Adrenal gland (tissue), 12 donors: ENCODE measurements around the gene FBXL20. TPM values are rescaled to one million over a fixed set of nuclear protein-coding genes. Genes with fewer than 3 reads are reported as not detected.

Experiments
- DNase-seq, 7 donors: peaks; one replicate each; pipeline ENCODE4 v3.0.0-alpha.2; 2019 to 2020
- H3K27ac ChIP-seq, 5 donors: fragments of 200-600 bp; sonication (generic) in 4 of 5; 1 replicate in 3 of 5; 2 replicates in 2 of 5; pipeline versions ENCODE4 v1.5.1 to v1.8.0; 2016 to 2020; ENCODE audit warnings: mild to moderate bottlenecking in 1 of 5
- H3K27me3 ChIP-seq: fragments of 200-600 bp; 2 replicates; pipeline ENCODE4 v1.8.0; 2021
- H3K36me3 ChIP-seq, 2 donors: fragments of 200-600 bp; replicated peaks in 1 of 2; 1 replicate in 1 of 2; 2 replicates in 1 of 2; pipeline versions ENCODE4 v1.5.1 to v1.8.0; 2018 to 2022
- H3K4me1 ChIP-seq, 2 donors: fragments of 200-600 bp; replicated peaks in 1 of 2; 1 replicate in 1 of 2; 2 replicates in 1 of 2; pipeline versions ENCODE4 v1.5.1 to v1.8.0; 2018 to 2021
- H3K4me3 ChIP-seq, 4 donors: fragments of 200-600 bp; sonication (generic) in 3 of 4; one replicate each; pipeline ENCODE4 v1.5.1; 2016 to 2018
- H3K9me3 ChIP-seq, 3 donors: fragments of 200-600 bp; sonication (generic) in 1 of 3; replicated peaks in 1 of 3; 1 replicate in 2 of 3; 2 replicates in 1 of 3; pipeline versions ENCODE4 v1.5.1 to v1.8.0; 2016 to 2021
- POLR2A ChIP-seq, 2 donors: fragments of 450-650 bp; IDR thresholded peaks; one replicate each; pipeline ENCODE4 v1.6.1; 2017; ENCODE audit warnings: antibody characterized with exemption in 2 of 2, mild to moderate bottlenecking in 2 of 2, moderate library complexity in 1 of 2
- WGBS, 4 donors: extraction: QIAGEN DNeasy Blood & Tissue Kit in 2 of 4; methylation state at CpG; one replicate each; pipeline versions ENCODE4 v1.1.5 to v1.1.7; 2013 to 2017; 5-methylcytosine and 5-hydroxymethylcytosine counted together
- intact Hi-C, 2 donors: fragments of 100-400 bp; cut with DNase I; formaldehyde crosslinking; loops; one replicate each; pipeline versions ENCODE4 v1.14.1 to v1.15.0; 2022 to 2023
- polyA plus RNA-seq, 3 donors: library from polyadenylated mRNA; stranded (reverse); fragments of 200-250 nt in 2 of 3; fragments of 350-450 nt in 1 of 3; fragmentation: Illumina TruSeq in 1 of 3; extraction: RNeasy Lipid Tissue Mini Kit (QIAGEN cat#74804) in 1 of 3; gene quantifications; one replicate each; pipeline ENCODE4 v1.2.3, GENCODE V29; 2013 to 2014
- total RNA-seq, 9 donors: library from RNA; depleted of rRNA in 4 of 9; stranded (reverse); fragments of >200 nt in 4 of 9; fragments of 120-200 nt in 1 of 9; fragmentation: NEBNext Ultra II Directional in 1 of 9; extraction: Animal tissue kit (Norgen Biotek cat#: 25700) in 1 of 9; gene quantifications; one replicate each; pipeline versions ENCODE4 v1.1.0 to v1.2.4, GENCODE V29; 2013 to 2023
- TF ChIP-seq, protein P1 (sequence below), 6 experiments: fragments of 450-650 bp in 4 of 6; fragments of 200-600 bp in 2 of 6; sonication (generic) in 1 of 6; IDR thresholded peaks; 1 replicate in 5 of 6; 2 replicates in 1 of 6; pipeline versions ENCODE4 v1.5.1 to v1.8.0; 2016 to 2021; ENCODE audit warnings: antibody characterized with exemption in 6 of 6, mild to moderate bottlenecking in 2 of 6, moderate library complexity in 1 of 6
- donor health status: healthy with polysubstance abuse.
- donor health status: Bipolar disorder and iron deficiency.
- donor health status: DM: yes; HTN: yes; CAD: no.
- donor health status: DM: no; HTN: no; CAD: no.
- donor health status: DM: no; HTN: no; CAD: no.
- donor health status: DM: yes; HTN: yes; CAD: no.

FBXL20 gene
- total and polyA plus RNA-seq, 12 donors: 3.7 to 41.5 (median 17.3) TPM

DNA sequence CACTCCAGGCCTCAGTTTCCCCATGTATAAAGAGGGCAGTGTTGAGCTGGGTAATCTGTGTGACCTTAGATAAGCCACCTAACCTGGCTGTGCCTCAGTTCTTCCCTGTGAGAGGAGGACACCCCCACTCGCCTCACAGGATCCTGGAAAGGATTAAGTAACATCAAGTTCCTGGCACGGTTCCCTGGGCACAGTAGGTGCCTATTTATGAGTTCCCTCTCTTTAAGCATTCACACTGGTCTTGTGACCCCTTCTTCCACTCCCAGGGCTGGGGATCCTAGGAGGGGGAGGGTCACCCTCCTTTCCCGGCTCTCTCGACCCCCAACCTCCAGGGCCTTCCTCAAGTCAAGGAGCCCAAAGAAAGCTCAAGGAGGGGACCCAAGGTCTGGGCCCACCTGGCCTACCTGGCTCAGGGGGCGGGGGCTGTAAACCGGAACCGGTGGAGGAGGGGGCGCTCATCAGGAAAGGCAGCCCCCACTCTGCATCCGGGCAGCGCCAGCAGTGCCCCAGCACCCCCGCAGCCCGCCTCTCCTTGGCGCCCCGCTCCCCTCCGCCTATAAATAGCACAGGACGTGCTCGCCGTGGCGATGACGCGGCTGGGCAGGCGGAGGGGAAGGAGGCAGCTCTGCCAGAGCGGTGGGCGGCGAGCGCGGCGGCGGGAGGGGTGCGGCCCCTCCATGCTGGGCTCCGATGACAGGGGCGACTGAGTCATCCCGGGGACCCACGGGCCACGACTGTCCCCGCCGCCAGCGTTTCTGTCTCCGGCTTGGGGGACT lies 191.9 kb downstream of the FBXL20 start:
- peak overlapping the region in 2 of 5 donors; percentile 49 to 72 for H3K27ac ChIP-seq
- intact Hi-C loops: loop anchor here (5.0 kb wide), 1 partner anchor 33 kb away; no protein-coding TSS in a partner anchor
- H3K4me1 ChIP-seq: peaks cover 8 to 22% of the 10 kb centered on the region in 2 donors
- H3K4me3 ChIP-seq: peak overlapping the region in 1 of 4 donors; percentile 43
- no peaks in the 10 kb centered on the region for H3K9me3 ChIP-seq
- H3K27me3 ChIP-seq: no peaks in the 10 kb centered on the region
- TF ChIP-seq POLR2A (IDR thresholded peaks at IDR 0.05): no peak
- TF ChIP-seq, protein P1, sequence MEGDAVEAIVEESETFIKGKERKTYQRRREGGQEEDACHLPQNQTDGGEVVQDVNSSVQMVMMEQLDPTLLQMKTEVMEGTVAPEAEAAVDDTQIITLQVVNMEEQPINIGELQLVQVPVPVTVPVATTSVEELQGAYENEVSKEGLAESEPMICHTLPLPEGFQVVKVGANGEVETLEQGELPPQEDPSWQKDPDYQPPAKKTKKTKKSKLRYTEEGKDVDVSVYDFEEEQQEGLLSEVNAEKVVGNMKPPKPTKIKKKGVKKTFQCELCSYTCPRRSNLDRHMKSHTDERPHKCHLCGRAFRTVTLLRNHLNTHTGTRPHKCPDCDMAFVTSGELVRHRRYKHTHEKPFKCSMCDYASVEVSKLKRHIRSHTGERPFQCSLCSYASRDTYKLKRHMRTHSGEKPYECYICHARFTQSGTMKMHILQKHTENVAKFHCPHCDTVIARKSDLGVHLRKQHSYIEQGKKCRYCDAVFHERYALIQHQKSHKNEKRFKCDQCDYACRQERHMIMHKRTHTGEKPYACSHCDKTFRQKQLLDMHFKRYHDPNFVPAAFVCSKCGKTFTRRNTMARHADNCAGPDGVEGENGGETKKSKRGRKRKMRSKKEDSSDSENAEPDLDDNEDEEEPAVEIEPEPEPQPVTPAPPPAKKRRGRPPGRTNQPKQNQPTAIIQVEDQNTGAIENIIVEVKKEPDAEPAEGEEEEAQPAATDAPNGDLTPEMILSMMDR (IDR thresholded peaks at IDR 0.05): no peak
- 3 to 14% (median 5%) methylated on average over 2 to 39 of the region's 39 CpGs for WGBS, 4 donors
- peaks cover 0 to 7% of the 10 kb centered on the region in 2 donors for H3K36me3 ChIP-seq
- peak; percentile 73 to 88 (median 79) for DNase-seq

DNA sequence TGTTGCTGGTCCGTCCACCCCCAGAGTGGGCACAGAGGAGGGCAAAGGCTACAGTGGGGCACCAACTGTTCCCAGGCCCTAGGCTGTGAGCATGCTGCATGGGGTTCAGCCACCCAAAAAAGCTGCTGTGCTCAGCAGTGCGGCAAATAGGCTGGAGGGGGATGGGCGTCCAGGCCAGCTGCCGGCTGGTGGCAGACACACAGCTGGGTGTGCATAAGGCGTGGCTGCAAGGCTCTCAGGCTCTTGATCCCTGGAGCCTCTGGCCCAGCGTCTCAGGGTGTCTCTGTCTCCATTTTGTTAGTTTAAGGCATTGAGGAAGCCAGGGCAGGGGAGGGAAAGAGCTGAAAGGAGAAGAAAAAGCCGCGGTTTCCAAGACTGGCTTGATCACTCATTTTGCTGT lies 192.5 kb downstream of the FBXL20 start:
- intact Hi-C loops: loop anchor here (5.0 kb wide), 1 partner anchor 33 kb away; no protein-coding TSS in a partner anchor
- Histone ChIP-seq H3K27me3 (no peaks in the 10 kb centered on the region), H3K36me3 (peaks cover 0 to 13% of the 10 kb centered on the region in 2 donors), H3K4me3 (no peak overlapping the region), H3K27ac (peak overlapping the region in 1 of 5 donors; percentile 72), H3K9me3 (no peaks in the 10 kb centered on the region), H3K4me1 (peaks cover 8 to 22% of the 10 kb centered on the region in 2 donors)
- 41 to 74% (median 62%) methylated on average over 6 to 8 of the region's 8 CpGs for WGBS, 4 donors
- TF ChIP-seq POLR2A (IDR thresholded peaks at IDR 0.05): no peak
- TF ChIP-seq, protein P1 (IDR thresholded peaks at IDR 0.05): no peak
- DNase-seq: peak in 2 of 7 donors; percentile 27 to 42

DNA sequence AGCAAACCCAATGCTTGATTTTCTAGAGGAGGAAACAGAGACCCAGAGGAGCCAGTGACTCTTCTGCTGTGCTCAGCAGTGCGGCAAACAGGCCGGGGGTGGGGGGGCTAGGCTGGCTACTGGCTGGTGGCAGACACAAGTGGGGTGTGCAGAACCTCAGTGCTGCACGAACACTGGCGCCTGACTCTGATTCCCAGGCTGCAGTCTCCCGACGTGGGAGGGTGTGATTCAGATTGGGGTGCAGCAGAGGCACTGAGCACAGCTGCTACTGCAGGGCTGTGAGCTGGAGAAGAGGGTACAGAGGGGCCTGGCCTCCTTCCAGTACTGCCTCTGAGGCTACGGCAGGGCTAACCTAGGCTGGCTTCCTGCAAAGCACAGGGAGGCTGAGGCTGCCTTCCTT lies 193.3 kb downstream of the FBXL20 start:
- H3K4me1 ChIP-seq: peaks cover 8 to 22% of the 10 kb centered on the region in 2 donors
- no peak for TF ChIP-seq POLR2A (IDR thresholded peaks at IDR 0.05)
- TF ChIP-seq, protein P1 (IDR thresholded peaks at IDR 0.05): no peak
- WGBS, 4 donors: 57 to 80% (median 75%) methylated on average over 3 to 7 of the region's 7 CpGs
- no peak for DNase-seq
- intact Hi-C loops: loop anchor here (5.0 kb wide), 1 partner anchor 34 kb away; no protein-coding TSS in a partner anchor
- no peak overlapping the region for H3K4me3 ChIP-seq
- peaks cover 0 to 21% of the 10 kb centered on the region in 2 donors for H3K36me3 ChIP-seq
- H3K27ac ChIP-seq: no peak overlapping the region
- H3K9me3 ChIP-seq: no peaks in the 10 kb centered on the region
- no peaks in the 10 kb centered on the region for H3K27me3 ChIP-seq

DNA sequence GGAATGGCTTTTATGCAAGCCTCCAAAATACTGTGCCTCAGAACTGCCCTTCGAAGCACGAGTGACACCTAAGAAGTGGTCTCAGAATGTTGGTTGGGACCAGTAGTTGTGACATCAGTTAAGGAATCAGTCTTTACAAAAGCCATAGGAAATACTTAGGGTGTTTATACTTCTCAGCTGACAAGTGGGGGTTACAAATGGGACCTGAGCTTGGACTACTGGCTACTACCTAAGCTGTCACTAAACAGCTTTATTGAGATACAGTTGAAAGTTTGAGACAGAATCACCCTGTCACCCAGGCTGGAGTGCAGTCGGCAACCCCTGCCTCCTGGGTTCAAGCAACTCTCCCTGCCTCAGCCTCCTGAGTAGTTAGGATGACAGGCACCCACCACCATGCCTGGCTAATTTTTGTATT lies 196.3 kb downstream of the FBXL20 start:
- H3K4me3 ChIP-seq: no peak overlapping the region
- no peaks in the 10 kb centered on the region for H3K9me3 ChIP-seq
- TF ChIP-seq POLR2A (IDR thresholded peaks at IDR 0.05): no peak
- H3K27me3 ChIP-seq: no peaks in the 10 kb centered on the region
- no peak for DNase-seq
- WGBS, 4 donors: 74 to 86% (median 83%) methylated on average over 3 of the region's 3 CpGs
- H3K4me1 ChIP-seq: peaks cover 20 to 36% of the 10 kb centered on the region in 2 donors
- H3K27ac ChIP-seq: no peak overlapping the region
- intact Hi-C loops: loop anchor here (5.0 kb wide), 1 partner anchor 37 kb away; no protein-coding TSS in a partner anchor
- peaks cover 0 to 42% of the 10 kb centered on the region in 2 donors for H3K36me3 ChIP-seq
